ENCODE measurements around the gene DCAKD.
"Not testable (repeated sequence)": the region's sequence is repeated elsewhere in the genome, so short reads cannot be mapped to it uniquely, and the experiment has no call there.

DCAKD gene

DNA sequence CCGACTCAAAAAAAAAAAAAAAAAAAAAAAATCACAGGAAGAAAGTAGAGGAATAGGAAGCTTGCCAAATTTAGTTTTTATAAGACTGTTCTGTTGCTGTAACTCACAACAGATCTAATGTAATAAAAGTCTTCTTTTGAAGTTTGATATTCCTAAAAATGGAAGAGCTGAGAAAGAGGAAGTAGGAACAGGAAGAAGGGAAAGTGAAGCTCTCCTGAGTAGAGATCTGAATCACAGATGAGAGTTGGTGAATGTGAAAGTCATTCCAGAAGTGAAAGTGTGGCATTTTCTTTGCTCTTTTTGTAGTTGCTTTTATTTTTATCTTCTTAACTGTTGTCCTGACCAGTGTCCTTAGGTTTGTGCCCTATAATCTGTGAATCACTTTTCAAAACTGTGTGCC, 11.8 kb upstream of the DCAKD start:
- no peak for DNase-seq (ENCODE audit: low spot score)

DNA sequence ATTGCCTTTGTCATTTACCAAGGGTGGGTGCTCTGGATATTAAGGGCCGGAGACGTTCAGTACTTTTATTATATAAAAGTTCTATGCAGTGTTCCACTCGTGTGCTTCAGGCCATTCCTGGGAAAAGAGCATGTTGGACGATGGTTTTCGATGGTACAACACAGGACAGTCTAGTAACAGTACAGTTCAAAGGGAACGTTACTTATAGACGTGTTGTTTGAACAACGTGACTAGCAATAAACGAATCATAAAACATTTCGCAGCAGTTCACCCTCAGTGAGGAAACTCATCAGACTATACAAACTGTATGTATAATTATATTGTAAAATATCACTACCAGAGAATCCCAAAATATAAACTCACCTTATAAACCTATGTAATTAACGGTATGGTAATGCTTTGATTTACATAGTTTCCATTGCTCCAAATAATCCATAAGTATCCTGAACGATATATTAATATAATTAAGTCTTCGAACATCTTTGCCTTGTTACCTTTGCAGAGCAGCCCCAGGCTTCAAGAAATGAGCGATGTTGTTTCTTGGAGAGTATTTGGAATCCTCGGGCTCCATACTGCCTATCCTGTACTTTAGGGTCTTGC, 10.3 kb upstream of the DCAKD start:
- DNase-seq (ENCODE audit: low spot score) = no peak

DNA sequence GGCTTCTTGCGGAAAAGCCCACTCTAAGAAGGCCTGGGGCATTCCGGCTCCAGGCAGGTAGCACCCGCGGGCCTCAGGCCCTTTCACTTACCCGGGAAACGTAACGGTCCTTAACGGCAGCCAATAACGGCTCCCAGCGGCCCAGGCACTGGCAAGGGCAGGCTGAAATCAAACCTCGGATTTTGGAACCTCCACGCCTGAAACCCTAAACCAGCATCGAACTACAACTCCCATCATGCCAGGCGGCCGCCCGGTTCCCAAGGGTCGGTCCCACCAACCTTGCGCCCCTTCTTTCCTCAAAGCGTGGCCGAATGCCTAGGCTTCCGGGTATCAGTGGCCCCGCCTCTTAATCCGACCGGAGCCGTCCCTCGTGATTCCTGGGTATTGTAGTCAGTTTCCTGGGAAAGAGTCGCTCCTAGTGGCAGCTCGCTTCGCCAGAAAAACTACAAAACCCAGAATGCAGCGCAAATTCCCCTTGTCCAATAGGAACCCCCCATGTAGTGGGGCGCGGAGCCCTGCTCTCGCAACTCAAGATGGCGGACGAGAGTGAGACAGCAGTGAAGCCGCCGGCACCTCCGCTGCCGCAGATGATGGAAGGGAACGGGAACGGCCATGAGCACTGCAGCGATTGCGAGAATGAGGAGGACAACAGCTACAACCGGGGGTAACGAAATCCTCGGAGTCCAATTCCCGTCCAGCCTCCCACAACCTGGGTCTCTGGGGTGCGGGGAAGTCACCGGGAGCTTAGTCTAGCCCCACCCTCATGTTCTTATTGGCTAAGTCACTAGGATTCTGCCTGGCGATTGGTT, 9.6 kb upstream of the DCAKD start, which contains the start of gene NMT1:
TSS of gene NMT1 (plus strand) at position 521 of the 809 bp plus-strand sequence. CDS start at position 534, 13 bp downstream.
- peak; percentile 99 for DNase-seq (ENCODE audit: low spot score)

DNA sequence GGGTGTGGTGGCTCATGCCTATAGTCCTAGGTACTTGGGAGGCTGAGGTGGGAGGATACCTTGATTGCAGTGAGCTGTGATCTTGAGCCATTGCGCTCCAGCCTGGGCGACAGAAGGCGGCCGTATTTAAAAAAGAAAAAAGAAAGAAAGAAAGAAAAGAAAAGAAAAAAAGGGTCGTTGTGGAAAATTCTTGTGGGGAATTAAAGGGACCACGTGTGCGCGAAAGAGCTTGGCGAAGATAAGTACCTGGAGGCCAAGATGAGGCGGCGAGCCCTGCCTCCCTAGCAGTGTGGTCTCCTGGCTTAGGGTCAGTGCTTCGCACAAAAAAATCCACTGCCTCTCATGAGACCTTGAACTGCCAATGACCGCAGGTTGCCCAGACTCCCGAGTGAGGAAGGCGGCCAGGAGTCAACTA, 9.0 kb upstream of the DCAKD start:
- DNase-seq (ENCODE audit: low spot score) = no peak

DNA sequence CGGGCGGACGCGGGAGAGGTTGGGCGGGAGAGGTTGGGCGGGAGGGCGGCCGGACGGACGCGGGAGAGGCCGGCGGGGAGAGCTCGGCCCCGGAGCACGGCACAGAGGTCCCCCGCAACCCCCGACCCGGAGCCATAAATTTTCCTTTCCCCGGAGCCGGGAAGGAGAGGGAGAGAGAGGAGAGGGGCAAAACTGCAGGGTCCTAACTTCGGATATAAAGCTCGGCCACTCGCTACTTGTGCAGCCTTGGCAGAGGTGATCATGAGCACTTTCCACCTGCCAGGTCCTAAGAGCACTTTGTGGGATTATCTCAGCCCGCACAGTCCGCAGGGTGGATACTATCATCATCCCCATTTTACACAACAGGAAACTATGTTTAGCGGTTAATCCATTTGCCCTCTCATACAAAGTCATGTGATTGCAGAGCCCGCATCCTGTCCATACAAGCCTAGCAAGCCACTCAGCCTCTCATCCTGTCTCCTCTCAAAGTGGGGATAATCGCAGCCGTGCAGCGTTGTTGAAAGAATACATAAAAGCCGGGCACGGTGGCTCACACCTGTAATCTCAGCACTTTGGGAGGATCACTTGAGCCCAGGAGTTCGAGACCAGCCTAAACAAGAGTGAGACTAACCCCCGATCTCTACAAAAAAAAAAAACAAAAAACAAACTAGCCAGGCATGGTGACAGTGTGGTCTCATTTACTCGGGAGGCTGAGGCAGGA, 780 bp upstream of the DCAKD start:
- DNase-seq (ENCODE audit: low spot score) = no peak

DNA sequence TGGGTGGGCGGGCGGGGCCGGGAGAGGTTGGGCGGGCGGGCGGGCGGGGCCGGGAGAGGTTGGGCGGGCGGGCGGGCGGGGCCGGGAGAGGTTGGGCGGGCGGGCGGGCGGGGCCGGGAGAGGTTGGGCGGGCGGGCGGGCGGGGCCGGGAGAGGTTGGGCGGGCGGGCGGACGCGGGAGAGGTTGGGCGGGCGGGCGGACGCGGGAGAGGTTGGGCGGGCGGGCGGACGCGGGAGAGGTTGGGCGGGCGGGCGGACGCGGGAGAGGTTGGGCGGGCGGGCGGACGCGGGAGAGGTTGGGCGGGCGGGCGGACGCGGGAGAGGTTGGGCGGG, 254 bp upstream of the DCAKD start:
- not testable (repeated sequence) for DNase-seq (ENCODE audit: low spot score)

DNA sequence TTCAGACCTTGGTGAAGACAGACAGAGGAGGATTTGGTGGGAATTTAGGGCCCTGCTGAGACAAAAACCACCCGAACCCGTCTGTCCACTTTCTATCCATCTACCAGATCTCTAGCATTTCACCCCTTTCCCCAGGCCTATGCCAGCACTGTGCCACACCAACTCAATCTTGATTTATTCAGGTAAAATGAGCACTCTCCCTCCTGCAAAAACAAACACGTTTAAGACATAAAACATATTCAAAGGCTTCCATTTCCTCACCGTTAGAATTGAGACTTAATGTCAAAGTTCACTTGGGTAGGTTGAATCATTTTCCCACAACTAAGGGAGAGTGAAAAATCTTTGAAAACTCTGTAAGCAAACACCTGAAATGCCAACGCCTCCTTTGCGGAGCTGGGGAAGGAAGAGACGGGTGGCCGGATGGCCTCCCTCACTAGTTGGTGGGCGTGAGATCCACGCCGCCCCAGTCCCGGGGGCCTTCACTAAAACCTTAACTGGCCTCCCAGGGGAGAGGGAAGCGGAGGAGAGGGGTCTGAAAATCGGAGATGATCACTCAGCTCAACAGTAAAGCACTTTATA, 862 bp downstream of the DCAKD start:
- no peak for DNase-seq (ENCODE audit: low spot score)

DNA sequence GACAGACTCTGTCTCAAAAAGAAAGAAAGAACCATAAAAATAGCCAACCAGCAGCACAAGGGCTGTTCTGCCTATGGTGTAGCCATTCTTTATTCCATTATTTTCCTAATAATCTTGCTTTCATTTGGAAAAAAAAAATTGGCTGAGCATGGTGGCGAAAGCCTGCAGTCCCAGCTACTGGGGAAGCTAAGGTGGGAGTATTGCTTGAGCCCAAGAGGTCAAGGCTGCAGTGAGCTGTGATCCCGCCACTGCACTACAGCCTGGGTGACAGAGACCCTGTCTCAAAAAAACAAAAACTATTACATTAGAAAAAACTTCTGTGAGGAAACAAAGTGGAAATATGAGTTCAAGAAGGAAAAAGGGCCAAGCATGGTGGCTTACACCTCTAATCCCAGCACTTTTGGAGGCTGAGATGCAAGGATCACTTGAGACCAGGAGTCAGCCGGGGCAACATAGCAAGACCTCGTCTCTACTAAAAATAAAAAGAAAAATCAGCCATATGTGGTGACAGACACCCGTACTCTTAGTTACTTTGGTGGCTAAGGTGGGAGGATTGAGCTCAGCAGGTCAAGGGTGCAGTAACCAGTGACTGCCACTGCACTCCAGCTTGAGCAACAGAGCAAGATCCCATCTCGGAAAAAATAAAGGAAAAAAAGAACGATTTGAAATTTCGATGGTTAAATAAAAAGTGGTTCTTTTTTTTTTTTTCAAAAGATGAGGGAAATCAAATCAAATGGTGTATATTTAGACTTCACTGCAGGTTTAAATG, 2.5 kb downstream of the DCAKD start:
- DNase-seq (ENCODE audit: low spot score) = no peak

DNA sequence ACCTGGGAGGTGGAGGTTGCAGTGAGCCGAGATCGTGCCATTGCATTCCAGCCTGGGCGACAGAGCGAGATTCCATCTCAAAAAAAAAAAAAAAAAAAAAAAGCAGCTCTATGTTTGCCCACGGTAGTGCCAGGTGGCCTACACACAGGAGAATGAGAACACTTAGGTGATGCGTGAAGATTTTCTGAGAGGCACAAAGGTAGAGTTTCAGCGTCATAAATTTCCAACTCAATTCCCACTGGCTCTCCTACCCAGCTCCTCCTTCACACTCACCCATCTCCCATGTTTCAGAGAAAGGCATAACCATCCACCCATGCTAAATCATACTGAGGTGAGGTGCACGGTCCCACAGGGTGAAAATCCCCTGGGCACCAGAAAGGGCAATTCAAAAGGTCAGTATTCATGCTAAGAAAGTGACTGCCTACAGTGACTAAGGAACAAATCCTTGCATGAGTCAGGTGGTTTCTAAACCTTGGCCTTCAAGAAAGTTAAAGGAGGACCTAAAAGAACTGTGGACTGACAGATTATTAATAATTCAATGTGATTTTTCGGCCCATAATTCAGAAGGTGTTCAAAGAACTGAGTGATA, 4.8 kb downstream of the DCAKD start:
- DNase-seq (ENCODE audit: low spot score) = no peak

DNA sequence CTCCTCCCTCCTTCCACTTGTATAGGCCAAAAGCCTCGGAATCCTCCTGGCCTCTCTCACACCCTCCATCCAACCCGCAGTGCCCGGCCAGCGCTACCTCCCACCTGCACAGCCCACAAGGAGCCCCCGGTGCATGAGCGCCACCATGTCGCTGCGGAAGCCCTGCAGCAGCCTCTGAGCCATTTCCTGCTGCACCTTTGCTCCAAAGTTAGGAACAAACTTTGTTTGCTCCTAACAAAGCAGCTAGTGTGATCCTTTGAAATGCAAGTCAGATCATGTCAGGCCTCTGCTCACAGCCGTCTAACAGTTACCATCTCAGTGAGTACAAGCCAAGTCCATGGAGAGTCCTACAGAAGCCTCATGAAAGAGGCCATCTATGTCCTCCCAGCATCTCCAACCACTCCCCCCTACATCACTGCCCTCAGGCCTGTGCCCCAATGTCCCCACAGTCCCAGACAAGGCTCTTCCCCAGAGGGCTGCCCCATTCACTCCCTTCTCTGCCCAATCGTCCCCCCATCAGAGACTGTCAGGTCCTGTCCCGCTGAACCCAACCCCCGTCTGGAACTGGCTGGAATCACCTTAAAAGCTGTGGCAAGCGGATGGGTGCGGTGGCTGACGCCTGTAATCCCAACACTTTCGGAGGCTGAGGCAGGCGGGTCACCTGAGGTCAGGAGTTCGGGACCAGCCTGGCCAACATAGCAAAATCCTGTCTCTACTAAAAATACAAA, 7.5 kb downstream of the DCAKD start:
- DNase-seq (ENCODE audit: low spot score) = peak; percentile 75

DNA sequence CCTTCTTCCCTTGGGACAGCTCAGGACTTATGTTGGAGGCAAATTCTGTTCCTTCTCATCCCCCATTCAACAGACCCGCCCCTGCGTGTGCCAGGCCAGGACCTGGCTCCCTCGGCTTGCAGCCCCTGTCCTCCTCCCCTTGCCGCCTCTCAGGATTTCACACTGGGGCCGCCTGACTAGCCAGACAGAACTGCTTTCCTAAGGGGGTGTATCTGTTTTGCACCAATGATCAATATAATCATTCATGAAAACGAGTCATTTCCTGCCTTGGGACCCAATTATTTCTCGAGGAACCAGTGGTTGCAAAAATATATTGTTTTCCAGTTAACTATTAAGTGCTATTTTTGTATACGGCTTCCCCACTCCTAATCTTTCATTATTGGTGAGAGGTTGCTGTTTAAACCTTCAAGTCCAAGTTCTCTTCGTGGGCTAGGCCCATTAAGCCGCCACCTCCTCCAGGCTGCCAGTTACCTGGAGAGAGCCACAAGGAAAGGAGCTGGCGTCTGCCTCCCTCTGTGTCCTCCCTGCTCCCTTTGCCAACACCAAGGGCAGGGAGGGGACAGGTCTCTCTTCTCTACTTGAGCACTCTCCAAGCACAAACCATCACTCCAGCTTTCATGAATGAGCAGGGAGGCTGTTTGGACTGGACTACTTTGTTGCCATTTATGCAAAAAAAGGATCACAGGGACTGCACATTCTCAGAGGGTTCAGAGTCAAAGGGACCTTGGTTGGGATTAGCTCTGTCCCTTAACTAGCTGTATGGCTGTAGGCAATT, 8.9 kb downstream of the DCAKD start:
- DNase-seq (ENCODE audit: low spot score) = no peak

DNA sequence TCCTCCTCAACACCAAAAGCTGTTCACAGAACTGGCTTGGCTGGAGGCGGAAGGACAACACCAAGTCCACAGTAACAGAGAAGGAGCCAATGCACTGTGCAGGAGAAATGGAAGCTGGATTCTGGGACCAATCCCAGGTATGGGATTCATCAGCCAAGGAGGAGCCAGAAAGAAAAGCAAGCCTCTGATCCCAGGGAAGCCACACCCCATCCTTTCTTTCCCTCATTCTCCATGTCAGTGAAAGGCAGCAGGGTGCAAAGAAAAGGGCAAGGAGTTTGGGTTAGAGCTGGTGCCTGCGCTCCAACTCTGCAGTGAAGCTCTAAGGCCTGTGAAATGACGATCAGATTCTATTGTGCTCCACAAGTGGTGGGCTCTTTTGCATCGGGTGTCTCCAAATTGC, 11.0 kb downstream of the DCAKD start:
- no peak for DNase-seq (ENCODE audit: low spot score)

DNA sequence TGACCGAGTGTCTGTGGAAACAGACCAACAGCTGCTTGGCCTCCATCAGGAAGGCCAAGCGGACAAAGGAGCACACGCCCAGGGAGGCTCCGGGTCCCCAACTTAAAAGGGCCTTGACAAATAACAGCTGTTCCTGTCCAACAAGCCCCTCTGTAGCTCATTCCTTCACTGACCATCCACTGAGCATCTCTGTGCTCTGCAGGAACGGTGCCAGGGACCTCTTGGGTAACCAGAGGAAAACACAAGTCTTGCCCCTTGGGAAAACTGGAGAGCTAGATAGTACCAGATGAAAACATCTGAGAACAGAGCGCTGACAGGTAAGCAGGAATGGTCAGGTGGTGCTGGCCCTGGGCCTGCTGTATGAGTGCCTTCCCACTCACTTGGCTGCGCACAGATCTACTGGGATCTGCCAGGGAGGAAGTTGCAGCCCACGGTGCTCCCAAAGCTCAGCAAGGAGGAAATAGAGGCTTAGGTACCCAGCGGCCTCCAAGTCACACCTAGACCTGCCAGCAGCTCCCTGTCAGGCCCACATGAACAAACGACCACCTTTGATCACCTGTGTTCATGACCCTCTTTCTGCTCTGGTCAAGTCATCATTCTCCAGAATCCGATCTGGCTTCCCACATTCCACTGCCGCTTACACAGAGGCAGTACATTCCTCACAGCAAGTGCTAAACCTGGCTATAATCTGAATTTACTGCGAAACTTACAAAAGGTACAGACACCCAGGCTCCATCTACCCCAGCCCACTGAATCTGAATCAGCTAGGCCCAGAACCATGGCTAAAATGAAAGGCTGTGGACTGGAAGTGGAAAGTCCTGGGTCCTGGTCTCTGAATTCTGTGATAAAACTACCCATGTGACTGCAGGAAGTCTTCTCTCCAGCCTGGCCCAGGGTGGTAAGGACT, 12.5 kb downstream of the DCAKD start:
- DNase-seq (ENCODE audit: low spot score) = no peak

DNA sequence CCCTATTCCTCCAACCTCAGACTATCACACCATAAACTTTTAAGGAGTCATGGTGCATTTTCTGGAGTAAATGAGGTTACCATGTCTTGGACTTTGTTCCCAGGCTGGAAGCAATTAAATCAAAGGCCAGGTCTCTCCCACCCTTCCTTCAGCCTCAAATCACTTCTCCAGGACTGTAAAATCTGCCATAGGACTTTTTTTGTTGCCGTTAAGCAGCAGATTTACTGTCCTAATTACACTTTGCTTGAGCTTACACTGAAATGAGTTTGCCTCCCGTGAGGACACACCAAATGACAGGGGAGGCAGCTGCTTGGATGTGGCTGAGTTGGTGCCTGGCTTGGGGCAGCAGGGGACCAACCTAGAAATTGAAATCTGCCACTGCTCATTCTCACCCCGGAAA, 14.7 kb downstream of the DCAKD start:
- DNase-seq (ENCODE audit: low spot score) = no peak

DNA sequence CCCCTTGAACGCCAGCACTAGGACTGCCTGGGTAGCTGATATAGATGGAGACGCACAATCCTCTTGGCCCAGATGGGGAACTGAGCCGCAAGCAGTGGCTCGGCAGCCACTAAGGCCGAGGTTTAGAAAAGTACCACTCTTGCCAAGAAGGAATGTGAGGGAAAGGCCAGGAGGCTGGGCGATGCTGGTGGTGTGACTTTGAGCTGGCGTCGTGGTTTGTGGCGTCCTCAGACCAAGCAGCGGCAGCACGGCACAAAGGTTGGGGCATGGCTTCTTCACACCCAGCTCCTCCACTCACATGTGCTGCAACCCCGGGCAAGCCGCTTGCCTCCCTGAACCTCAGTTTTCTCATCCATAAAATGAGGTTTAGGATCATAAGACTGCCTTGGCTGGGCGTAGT, 15.6 kb downstream of the DCAKD start:
- no peak for DNase-seq (ENCODE audit: low spot score)

DNA sequence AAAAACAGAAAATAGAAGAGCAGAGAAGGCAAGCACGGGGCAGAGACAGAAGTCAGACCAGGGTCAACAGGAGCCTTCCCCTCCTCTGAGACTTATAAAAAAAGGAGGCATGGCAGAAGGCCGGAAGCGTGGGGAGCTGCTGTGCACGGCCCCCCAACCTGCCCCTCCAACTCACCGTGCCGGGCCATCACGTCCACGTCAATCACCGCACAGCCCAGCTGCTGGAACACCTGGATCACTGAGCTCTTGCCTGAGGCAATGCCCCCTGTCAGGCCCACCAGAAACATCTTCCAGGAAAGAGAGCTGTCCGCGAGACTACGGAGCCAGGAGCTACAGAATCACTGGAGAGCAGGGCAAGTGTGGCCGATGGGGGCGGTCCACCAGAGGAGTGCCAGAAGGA, 16.8 kb downstream of the DCAKD start:
- no peak for DNase-seq (ENCODE audit: low spot score)

DNA sequence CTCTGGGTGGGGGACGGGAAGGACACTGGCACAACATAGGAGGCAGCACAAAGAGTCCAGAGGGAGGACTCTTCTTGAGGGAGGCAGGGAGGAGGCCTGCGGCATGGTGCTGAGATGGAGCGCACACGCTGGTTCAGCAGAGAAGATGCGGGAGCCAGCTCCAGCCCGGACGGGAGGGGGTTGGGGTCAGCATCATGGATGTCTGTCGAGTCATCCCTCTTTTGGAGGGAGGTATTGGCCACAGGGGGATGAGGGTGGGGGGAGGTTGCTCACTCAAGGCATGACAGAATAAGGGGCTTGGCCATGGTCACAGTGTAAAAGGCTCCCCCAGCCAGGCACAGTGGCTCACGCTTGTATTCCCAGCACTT, 19.3 kb downstream of the DCAKD start:
- no peak for DNase-seq (ENCODE audit: low spot score)

DNA sequence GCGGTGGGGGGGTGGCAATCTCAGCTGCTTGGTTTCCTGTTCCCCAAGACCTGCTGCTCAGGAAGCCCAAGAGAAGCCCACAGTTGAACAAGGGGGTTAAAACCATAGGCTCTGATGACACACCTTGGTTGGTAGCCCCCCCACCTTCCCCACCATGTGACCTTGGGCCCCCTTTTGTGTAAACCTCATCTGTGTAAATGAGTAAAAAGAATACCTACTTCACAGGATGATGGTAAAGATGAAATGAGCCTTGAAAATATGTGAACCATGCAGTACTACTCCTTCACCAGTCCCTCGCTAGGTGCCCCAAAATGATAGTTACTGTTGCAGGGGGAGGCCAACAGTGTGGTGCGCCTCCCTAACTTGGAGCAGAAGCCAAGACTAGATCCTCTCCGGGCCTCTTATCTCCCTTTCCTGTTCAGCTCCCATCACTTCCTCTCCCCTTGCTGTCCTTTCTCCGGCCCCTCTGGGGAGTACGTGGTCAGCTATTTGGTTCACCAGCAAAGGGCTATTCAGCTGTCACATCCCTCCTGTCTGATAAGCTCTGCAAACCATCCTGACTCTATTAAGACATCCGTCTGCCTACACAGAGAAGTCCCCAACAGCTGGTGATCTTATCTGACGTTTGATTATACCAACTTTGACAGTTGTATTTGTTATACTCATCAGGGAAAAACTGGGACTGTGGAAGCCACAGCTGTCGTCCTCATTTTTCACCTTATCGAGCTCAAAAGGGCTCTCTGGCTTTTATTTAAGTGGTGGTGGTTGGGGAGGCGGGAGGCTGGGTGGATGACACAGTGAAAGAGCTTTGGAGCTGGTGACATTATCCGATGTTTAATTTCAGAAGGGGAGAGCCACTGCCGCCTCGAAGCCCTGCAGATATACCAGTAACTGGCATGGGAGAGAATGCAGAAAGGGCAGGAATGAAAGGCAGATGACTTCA, 19.9 kb downstream of the DCAKD start:
- DNase-seq (ENCODE audit: low spot score) = no peak
